ENCODE results near the gene EYS.
"Not testable (repeated sequence)": the region's sequence is repeated elsewhere in the genome, so short reads cannot be mapped to it uniquely, and the experiment has no call there.

Gene EYS

DNA sequence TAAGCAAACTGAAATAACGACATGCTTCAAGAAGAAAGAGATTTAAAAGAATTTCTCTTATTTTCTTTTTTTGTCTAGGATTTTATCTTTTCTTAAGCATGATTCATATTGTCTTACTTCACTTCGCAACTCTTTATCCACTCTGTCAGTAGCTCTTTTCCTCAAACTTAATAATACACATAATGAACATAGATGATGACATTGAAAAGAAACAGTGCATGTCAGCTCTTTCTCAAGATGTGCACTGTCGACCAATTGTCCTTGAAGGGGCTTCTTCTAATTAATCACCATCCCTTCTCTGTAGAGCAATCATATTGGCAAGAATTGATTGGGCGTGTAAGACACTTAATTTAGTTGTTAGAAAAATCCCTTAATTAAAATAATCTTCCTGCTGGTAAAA lies 356.5 kb downstream of the EYS start:
- no peak for DNase-seq
- Histone ChIP-seq H3K9me3 (ENCODE audit: control extremely low read depth in 1 of 5, control insufficient read depth in 4 of 5, insufficient read depth in 2 of 5, low read depth in 1 of 5, low read length in 4 of 5) (no peaks in the 10 kb centered on the region), H3K27ac (ENCODE audit: insufficient read depth in 1 of 2, low read depth in 1 of 2, low read length in 2 of 2, poor library complexity in 1 of 2, severe bottlenecking in 2 of 2) (no peak overlapping the region), H3K4me3 (ENCODE audit: control insufficient read depth in 1 of 7, extremely low read depth in 1 of 7, insufficient read depth in 4 of 7, low read depth in 2 of 7, low read length in 6 of 7) (no peak overlapping the region), H3K36me3 (ENCODE audit: control insufficient read depth in 4 of 4, insufficient read depth in 4 of 4, low read length in 3 of 4) (no peaks in the 10 kb centered on the region), H3K4me1 (ENCODE audit: control extremely low read depth in 1 of 4, control insufficient read depth in 4 of 4, insufficient read depth in 4 of 4, low read length in 3 of 4) (no peaks in the 10 kb centered on the region), H3K27me3 (replicated peaks in 2 of 5; ENCODE audit: control insufficient read depth in 4 of 5, insufficient read depth in 5 of 5, low read length in 4 of 5) (no peaks in the 10 kb centered on the region)
- 100% methylated on average over 1 of the region's 4 CpGs for WGBS (ENCODE audit: insufficient coverage)
- CTCF ChIA-PET = no interaction called here
- POLR2A ChIA-PET = no interaction called here

- H3K4me1 ChIP-seq (ENCODE audit: control extremely low read depth in 1 of 4, control insufficient read depth in 4 of 4, insufficient read depth in 4 of 4, low read length in 3 of 4); CTCF ChIA-PET: not testable (repeated sequence)
- no CpG with 5 or more reads among the region's 10 CpGs for WGBS (ENCODE audit: insufficient coverage)
Measured at GRCh38 chr6:65302655-65303054, 404.4 kb downstream of the EYS start.

GRCh38 chr6:65299236-65299635 lies 407.8 kb downstream of the EYS start:
- no CpG with 5 or more reads among the region's 2 CpGs for WGBS (ENCODE audit: insufficient coverage)
- no peak for DNase-seq
- ChIA-PET CTCF (no interaction called here), POLR2A (no interaction called here)
- Histone ChIP-seq H3K27ac (ENCODE audit: insufficient read depth in 1 of 2, low read depth in 1 of 2, low read length in 2 of 2, poor library complexity in 1 of 2, severe bottlenecking in 2 of 2) (no peak overlapping the region), H3K9me3 (ENCODE audit: control extremely low read depth in 1 of 5, control insufficient read depth in 4 of 5, insufficient read depth in 2 of 5, low read depth in 1 of 5, low read length in 4 of 5) (no peaks in the 10 kb centered on the region), H3K4me1 (ENCODE audit: control extremely low read depth in 1 of 4, control insufficient read depth in 4 of 4, insufficient read depth in 4 of 4, low read length in 3 of 4) (no peaks in the 10 kb centered on the region), H3K36me3 (ENCODE audit: control insufficient read depth in 4 of 4, insufficient read depth in 4 of 4, low read length in 3 of 4) (no peaks in the 10 kb centered on the region), H3K27me3 (replicated peaks in 2 of 5; ENCODE audit: control insufficient read depth in 4 of 5, insufficient read depth in 5 of 5, low read length in 4 of 5) (no peaks in the 10 kb centered on the region), H3K4me3 (ENCODE audit: control insufficient read depth in 1 of 7, extremely low read depth in 1 of 7, insufficient read depth in 4 of 7, low read depth in 2 of 7, low read length in 6 of 7) (no peak overlapping the region)

More at GRCh38 chr6:65302655-65303054, 404.4 kb downstream of the EYS start:
- H3K9me3 ChIP-seq (ENCODE audit: control extremely low read depth in 1 of 5, control insufficient read depth in 4 of 5, insufficient read depth in 2 of 5, low read depth in 1 of 5, low read length in 4 of 5); H3K27ac ChIP-seq (ENCODE audit: insufficient read depth in 1 of 2, low read depth in 1 of 2, low read length in 2 of 2, poor library complexity in 1 of 2, severe bottlenecking in 2 of 2); H3K27me3 ChIP-seq (replicated peaks in 2 of 5; ENCODE audit: control insufficient read depth in 4 of 5, insufficient read depth in 5 of 5, low read length in 4 of 5); H3K36me3 ChIP-seq (ENCODE audit: control insufficient read depth in 4 of 4, insufficient read depth in 4 of 4, low read length in 3 of 4); H3K4me3 ChIP-seq (ENCODE audit: control insufficient read depth in 1 of 7, extremely low read depth in 1 of 7, insufficient read depth in 4 of 7, low read depth in 2 of 7, low read length in 6 of 7); DNase-seq; POLR2A ChIA-PET: not testable (repeated sequence)

DNA sequence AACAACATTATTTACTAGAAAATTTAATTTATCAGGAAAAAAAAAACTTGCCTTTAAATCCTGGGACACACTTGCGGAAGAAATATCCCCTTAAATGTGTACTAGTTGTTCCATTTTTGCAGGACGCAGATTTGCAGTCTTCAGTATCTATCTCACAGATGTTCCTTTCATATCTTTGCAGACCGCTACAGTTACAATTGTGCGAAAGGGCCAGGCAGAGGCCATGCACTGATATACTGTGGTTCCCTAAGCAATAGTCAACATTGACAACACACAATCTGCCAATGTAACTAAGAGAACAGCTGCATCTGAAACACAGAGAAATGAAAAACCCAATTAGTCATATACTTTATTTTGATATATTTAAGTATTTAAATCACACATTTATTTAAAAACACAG lies 411.2 kb downstream of the EYS start:
- WGBS (ENCODE audit: insufficient coverage) = 86% methylated on average over 4 of the region's 4 CpGs
- no peaks in the 10 kb centered on the region for H3K4me1 ChIP-seq (ENCODE audit: control extremely low read depth in 1 of 4, control insufficient read depth in 4 of 4, insufficient read depth in 4 of 4, low read length in 3 of 4)
- CTCF ChIA-PET = no interaction called here
- DNase-seq = no peak
- H3K27me3 ChIP-seq (replicated peaks in 2 of 5; ENCODE audit: control insufficient read depth in 4 of 5, insufficient read depth in 5 of 5, low read length in 4 of 5) = no peaks in the 10 kb centered on the region
- POLR2A ChIA-PET = interaction anchor here (0.6 kb wide), 1 partner anchor 1140 kb away, joined by 3 read pairs; no protein-coding TSS in a partner anchor
- H3K36me3 ChIP-seq (ENCODE audit: control insufficient read depth in 4 of 4, insufficient read depth in 4 of 4, low read length in 3 of 4) = no peaks in the 10 kb centered on the region
- no peak overlapping the region for H3K27ac ChIP-seq (ENCODE audit: insufficient read depth in 1 of 2, low read depth in 1 of 2, low read length in 2 of 2, poor library complexity in 1 of 2, severe bottlenecking in 2 of 2)
- no peak overlapping the region for H3K4me3 ChIP-seq (ENCODE audit: control insufficient read depth in 1 of 7, extremely low read depth in 1 of 7, insufficient read depth in 4 of 7, low read depth in 2 of 7, low read length in 6 of 7)
- H3K9me3 ChIP-seq (ENCODE audit: control extremely low read depth in 1 of 5, control insufficient read depth in 4 of 5, insufficient read depth in 2 of 5, low read depth in 1 of 5, low read length in 4 of 5) = no peaks in the 10 kb centered on the region

DNA sequence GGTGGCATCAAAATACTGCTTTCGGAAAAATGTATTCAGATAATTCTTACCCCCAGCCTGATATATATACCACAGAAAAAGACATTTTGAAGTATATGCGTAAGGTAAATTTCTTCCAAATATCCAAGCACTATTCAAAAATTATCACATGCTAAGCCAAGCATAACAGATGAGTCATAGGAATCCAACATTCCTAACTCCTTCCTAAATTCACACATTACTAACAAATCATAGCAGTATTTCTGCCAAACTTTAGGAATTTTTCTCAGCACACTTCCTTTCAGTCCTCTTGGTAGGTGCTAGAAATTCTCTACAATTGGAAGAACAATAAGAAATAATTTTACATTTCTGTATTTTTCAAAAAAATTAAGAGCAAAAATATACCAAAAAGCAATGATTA lies 417.5 kb downstream of the EYS start:
- ChIA-PET POLR2A (no interaction called here), CTCF (no interaction called here)
- 100% methylated on average over 1 of the region's 2 CpGs for WGBS (ENCODE audit: insufficient coverage)
- DNase-seq = no peak
- no peaks in the 10 kb centered on the region for H3K4me1 ChIP-seq (ENCODE audit: control extremely low read depth in 1 of 4, control insufficient read depth in 4 of 4, insufficient read depth in 4 of 4, low read length in 3 of 4)
- no peaks in the 10 kb centered on the region for H3K27me3 ChIP-seq (replicated peaks in 2 of 5; ENCODE audit: control insufficient read depth in 4 of 5, insufficient read depth in 5 of 5, low read length in 4 of 5)
- no peak overlapping the region for H3K4me3 ChIP-seq (ENCODE audit: control insufficient read depth in 1 of 7, extremely low read depth in 1 of 7, insufficient read depth in 4 of 7, low read depth in 2 of 7, low read length in 6 of 7)
- H3K27ac ChIP-seq (ENCODE audit: insufficient read depth in 1 of 2, low read depth in 1 of 2, low read length in 2 of 2, poor library complexity in 1 of 2, severe bottlenecking in 2 of 2) = no peak overlapping the region
- H3K36me3 ChIP-seq (ENCODE audit: control insufficient read depth in 4 of 4, insufficient read depth in 4 of 4, low read length in 3 of 4) = no peaks in the 10 kb centered on the region
- H3K9me3 ChIP-seq (ENCODE audit: control extremely low read depth in 1 of 5, control insufficient read depth in 4 of 5, insufficient read depth in 2 of 5, low read depth in 1 of 5, low read length in 4 of 5) = no peaks in the 10 kb centered on the region

DNA sequence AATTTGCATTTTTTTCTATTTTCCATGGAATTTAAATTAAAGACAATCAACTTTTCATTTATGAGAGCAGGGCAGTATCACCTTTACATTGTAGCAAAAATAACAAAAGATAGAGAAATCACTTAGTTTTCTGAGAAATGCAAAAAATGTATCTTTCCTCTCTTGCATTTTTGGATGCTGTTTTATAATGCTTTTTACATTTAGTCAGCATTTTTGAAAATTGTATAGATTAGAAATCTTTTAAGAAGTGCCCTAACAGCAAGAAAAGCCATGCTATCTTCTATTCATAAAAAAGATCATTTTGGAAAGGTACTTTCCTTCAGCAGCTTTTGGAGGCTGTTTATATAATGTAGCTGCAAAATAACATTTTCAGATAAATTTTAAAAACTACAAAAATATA lies 421.8 kb downstream of the EYS start:
- H3K27ac ChIP-seq (ENCODE audit: insufficient read depth in 1 of 2, low read depth in 1 of 2, low read length in 2 of 2, poor library complexity in 1 of 2, severe bottlenecking in 2 of 2) = no peak overlapping the region
- POLR2A ChIA-PET = no interaction called here
- no peak overlapping the region for H3K4me3 ChIP-seq (ENCODE audit: control insufficient read depth in 1 of 7, extremely low read depth in 1 of 7, insufficient read depth in 4 of 7, low read depth in 2 of 7, low read length in 6 of 7)
- CTCF ChIA-PET = no interaction called here
- no peak for DNase-seq
- H3K27me3 ChIP-seq (replicated peaks in 2 of 5; ENCODE audit: control insufficient read depth in 4 of 5, insufficient read depth in 5 of 5, low read length in 4 of 5) = no peaks in the 10 kb centered on the region
- no peaks in the 10 kb centered on the region for H3K9me3 ChIP-seq (ENCODE audit: control extremely low read depth in 1 of 5, control insufficient read depth in 4 of 5, insufficient read depth in 2 of 5, low read depth in 1 of 5, low read length in 4 of 5)
- no peaks in the 10 kb centered on the region for H3K36me3 ChIP-seq (ENCODE audit: control insufficient read depth in 4 of 4, insufficient read depth in 4 of 4, low read length in 3 of 4)
- no peaks in the 10 kb centered on the region for H3K4me1 ChIP-seq (ENCODE audit: control extremely low read depth in 1 of 4, control insufficient read depth in 4 of 4, insufficient read depth in 4 of 4, low read length in 3 of 4)

DNA sequence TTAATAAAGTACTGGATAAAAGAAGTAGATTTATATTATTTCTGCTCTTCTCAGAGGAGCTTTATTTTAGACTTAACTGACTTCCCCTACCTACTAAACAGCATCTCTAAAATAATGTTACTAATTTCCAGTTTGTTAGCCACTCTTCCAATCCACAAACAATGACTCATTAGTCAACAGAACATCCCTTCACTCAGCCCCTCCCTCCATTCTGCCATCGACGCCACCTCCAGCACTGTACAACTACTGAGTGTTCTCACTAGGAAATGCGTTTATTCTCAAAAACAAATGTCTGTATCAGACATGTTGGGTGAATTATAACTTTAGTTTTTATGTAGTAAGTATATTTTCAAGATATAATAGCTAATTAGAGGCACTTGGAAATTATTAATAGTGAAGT lies 427.0 kb downstream of the EYS start:
- Histone ChIP-seq H3K4me3 (ENCODE audit: control insufficient read depth in 1 of 7, extremely low read depth in 1 of 7, insufficient read depth in 4 of 7, low read depth in 2 of 7, low read length in 6 of 7) (no peak overlapping the region), H3K4me1 (ENCODE audit: control extremely low read depth in 1 of 4, control insufficient read depth in 4 of 4, insufficient read depth in 4 of 4, low read length in 3 of 4) (no peaks in the 10 kb centered on the region), H3K36me3 (ENCODE audit: control insufficient read depth in 4 of 4, insufficient read depth in 4 of 4, low read length in 3 of 4) (no peaks in the 10 kb centered on the region), H3K27me3 (replicated peaks in 2 of 5; ENCODE audit: control insufficient read depth in 4 of 5, insufficient read depth in 5 of 5, low read length in 4 of 5) (no peaks in the 10 kb centered on the region), H3K27ac (ENCODE audit: insufficient read depth in 1 of 2, low read depth in 1 of 2, low read length in 2 of 2, poor library complexity in 1 of 2, severe bottlenecking in 2 of 2) (no peak overlapping the region), H3K9me3 (ENCODE audit: control extremely low read depth in 1 of 5, control insufficient read depth in 4 of 5, insufficient read depth in 2 of 5, low read depth in 1 of 5, low read length in 4 of 5) (no peaks in the 10 kb centered on the region)
- ChIA-PET POLR2A (no interaction called here), CTCF (no interaction called here)
- no CpG with 5 or more reads among the region's 3 CpGs for WGBS (ENCODE audit: insufficient coverage)
- DNase-seq = no peak

DNA sequence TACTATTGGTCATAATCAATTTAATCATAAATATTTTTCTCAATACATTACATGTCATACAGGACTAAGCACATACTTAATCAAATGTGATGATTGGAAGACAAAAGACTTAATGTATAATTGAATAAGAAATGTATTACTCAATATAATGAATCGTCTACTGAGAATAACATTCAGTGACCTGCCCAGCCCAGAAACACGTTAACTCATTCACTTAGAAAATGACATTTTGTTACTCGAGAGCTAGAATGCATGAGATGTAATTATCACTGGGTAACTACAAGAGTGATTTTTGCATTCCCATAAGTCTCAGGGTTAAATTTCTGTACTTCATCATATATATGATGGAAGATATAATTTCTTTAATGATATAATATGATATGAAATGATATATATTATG lies 444.8 kb downstream of the EYS start:
- WGBS (ENCODE audit: insufficient coverage) = no CpG with 5 or more reads among the region's 3 CpGs
- Histone ChIP-seq H3K9me3 (ENCODE audit: control extremely low read depth in 1 of 5, control insufficient read depth in 4 of 5, insufficient read depth in 2 of 5, low read depth in 1 of 5, low read length in 4 of 5) (no peaks in the 10 kb centered on the region), H3K36me3 (ENCODE audit: control insufficient read depth in 4 of 4, insufficient read depth in 4 of 4, low read length in 3 of 4) (no peaks in the 10 kb centered on the region), H3K27ac (ENCODE audit: insufficient read depth in 1 of 2, low read depth in 1 of 2, low read length in 2 of 2, poor library complexity in 1 of 2, severe bottlenecking in 2 of 2) (no peak overlapping the region), H3K27me3 (replicated peaks in 2 of 5; ENCODE audit: control insufficient read depth in 4 of 5, insufficient read depth in 5 of 5, low read length in 4 of 5) (no peaks in the 10 kb centered on the region), H3K4me3 (ENCODE audit: control insufficient read depth in 1 of 7, extremely low read depth in 1 of 7, insufficient read depth in 4 of 7, low read depth in 2 of 7, low read length in 6 of 7) (no peak overlapping the region), H3K4me1 (ENCODE audit: control extremely low read depth in 1 of 4, control insufficient read depth in 4 of 4, insufficient read depth in 4 of 4, low read length in 3 of 4) (no peaks in the 10 kb centered on the region)
- POLR2A ChIA-PET = no interaction called here
- no peak for DNase-seq
- CTCF ChIA-PET = interaction anchor here (1.4 kb wide), 1 partner anchor 9 kb away, joined by 3 read pairs; no protein-coding TSS in a partner anchor
